NOMO-1 (cell line): ENCODE measurements around the gene KCNH4.
A peak's percentile ranks its signal among the peaks of the same experiment; 100 is the strongest.
"Not testable (repeated sequence)": the region's sequence is repeated elsewhere in the genome, so short reads cannot be mapped to it uniquely, and the experiment has no call there.

Source experiments
- DNase-seq, 2 experiments: peaks; one replicate each; lab custom pipeline; 2025; ENCODE audit not compliant: unreplicated experiment in 2 of 2; lab: John Stamatoyannopoulos, UW

KCNH4 gene

GRCh38 chr17:42179911-42180410, 981 bp downstream of the KCNH4 start:
- peak in 1 of 2 experiments; percentile 15 for DNase-seq

- no peak for DNase-seq
These were observed 1.6 kb downstream of the KCNH4 start for GRCh38 chr17:42179335-42179734.

GRCh38 chr17:42178817-42179216, 2.1 kb downstream of the KCNH4 start:
- DNase-seq: no peak

- DNase-seq: no peak
These were observed 3.3 kb downstream of the KCNH4 start for GRCh38 chr17:42177684-42178083.

- no peak for DNase-seq
These were observed 6.7 kb downstream of the KCNH4 start for GRCh38 chr17:42174126-42174783.

- no peak for DNase-seq
These were observed 9.1 kb downstream of the KCNH4 start for GRCh38 chr17:42171831-42172230.

GRCh38 chr17:42169351-42169750, 11.6 kb downstream of the KCNH4 start:
- no peak for DNase-seq

GRCh38 chr17:42167807-42168206, 13.1 kb downstream of the KCNH4 start:
- peak; percentile 19 to 26 for DNase-seq

GRCh38 chr17:42166196-42166763, 14.7 kb downstream of the KCNH4 start:
- no peak for DNase-seq

- no peak for DNase-seq
These were observed 15.2 kb downstream of the KCNH4 start for GRCh38 chr17:42165751-42166150.

- no peak for DNase-seq
These were observed 17.1 kb downstream of the KCNH4 start for GRCh38 chr17:42163696-42164407.

GRCh38 chr17:42163113-42163512, 17.8 kb downstream of the KCNH4 start:
- no peak for DNase-seq

GRCh38 chr17:42160531-42160910, 20.4 kb downstream of the KCNH4 start:
- DNase-seq: no peak

GRCh38 chr17:42159796-42160530, 21.0 kb downstream of the KCNH4 start:
- no peak for DNase-seq

- DNase-seq: no peak
These were observed 25.3 kb downstream of the KCNH4 start for GRCh38 chr17:42155614-42156045.

- peak; percentile 13 to 25 for DNase-seq
These were observed 26.8 kb downstream of the KCNH4 start for GRCh38 chr17:42153919-42154742.

GRCh38 chr17:42146911-42147607, 33.9 kb downstream of the KCNH4 start:
- DNase-seq: no peak

GRCh38 chr17:42143138-42143537, 37.8 kb downstream of the KCNH4 start:
- not testable (repeated sequence) for DNase-seq

- no peak for DNase-seq
These were observed 38.5 kb downstream of the KCNH4 start for GRCh38 chr17:42142371-42142896.
